A549 (cell line): ENCODE results near the gene HOMER2.

Experiments
- EP300 ChIP-seq, 2 experiments: fragments of >200 bp; sonication (Bioruptor Twin); formaldehyde crosslinking; IDR thresholded peaks; 2 replicates in 1 of 2; 3 replicates in 1 of 2; pipeline ENCODE4 v1.6.1; 2016 to 2017
- JUNB ChIP-seq: fragments of >200 bp; sonication (Bioruptor Twin); formaldehyde crosslinking; IDR thresholded peaks from 2 replicates; pipeline ENCODE4 v1.6.1; 2016

DNA sequence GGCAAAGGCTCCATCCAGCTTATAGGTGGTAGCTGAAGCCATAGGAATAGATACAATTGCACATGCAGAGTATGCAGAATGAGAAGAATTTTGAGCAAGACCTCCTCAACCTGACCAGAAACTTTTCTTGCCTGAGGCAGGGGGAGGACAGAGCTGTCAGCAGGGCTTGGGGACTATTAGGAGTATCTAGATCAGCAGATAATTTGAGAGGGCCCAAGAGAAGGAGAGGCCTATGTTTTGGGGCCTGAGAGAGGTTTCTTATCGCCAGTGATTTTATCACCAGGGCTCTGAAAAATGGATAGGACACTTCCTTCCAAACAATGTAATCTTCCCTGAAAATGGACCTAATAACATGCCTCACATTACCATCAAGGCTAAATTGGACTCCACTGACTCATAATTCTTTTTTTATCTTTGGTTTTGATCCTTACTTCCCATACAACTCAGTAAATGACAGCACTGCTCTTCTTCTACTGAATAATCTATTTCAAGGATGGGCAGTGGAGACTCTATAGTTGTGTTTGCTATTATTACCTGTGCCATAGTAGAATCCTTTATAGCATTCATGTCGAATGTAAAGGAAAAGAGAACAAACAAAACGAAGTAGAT lies 17.7 kb upstream of the HOMER2 start:
- TF ChIP-seq EP300 (IDR thresholded peaks at IDR 0.05) = no peak
- no peak for TF ChIP-seq JUNB
